GM18508 (cell line): Measurements from ENCODE around the gene CFHR5.
"Not testable (repeated sequence)": the region's sequence is repeated elsewhere in the genome, so short reads cannot be mapped to it uniquely, and the experiment has no call there.

Experiments
- ATAC-seq: cut with Tn5 transposase; IDR thresholded peaks from one replicate; pipeline ENCODE4 v1.9.1; 2021; ENCODE audit warnings: moderate number of reproducible peaks; ENCODE audit not compliant: insufficient read depth, unreplicated experiment

CFHR5 gene

DNA sequence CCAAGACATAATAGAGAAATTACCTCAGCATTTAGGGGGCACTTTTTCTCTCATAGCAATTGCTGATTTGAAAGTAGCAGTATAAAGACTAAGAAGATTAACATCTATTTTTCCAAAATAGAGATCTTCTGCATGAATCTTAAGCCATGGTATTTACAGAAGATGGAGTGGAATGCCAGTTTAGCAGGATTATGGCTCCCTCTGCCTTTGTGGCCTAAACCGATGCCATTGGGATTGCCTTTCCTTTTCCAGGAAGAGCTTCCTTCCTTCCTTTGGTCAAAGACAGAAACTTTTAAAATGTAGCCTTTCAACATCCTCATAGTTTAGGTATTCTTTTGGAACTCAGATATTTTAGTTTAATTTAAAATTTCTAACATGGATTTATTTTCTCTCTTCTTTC is 39.4 kb downstream of the CFHR5 start:
- ATAC-seq = no peak

- ATAC-seq = no peak
Observed at GRCh38 chr1:197017558-197018146, 40.3 kb downstream of the CFHR5 start.

- no peak for ATAC-seq
Observed at GRCh38 chr1:197021716-197022115, 44.4 kb downstream of the CFHR5 start.

- no peak for ATAC-seq
Observed at GRCh38 chr1:197024460-197024859, 47.1 kb downstream of the CFHR5 start.

DNA sequence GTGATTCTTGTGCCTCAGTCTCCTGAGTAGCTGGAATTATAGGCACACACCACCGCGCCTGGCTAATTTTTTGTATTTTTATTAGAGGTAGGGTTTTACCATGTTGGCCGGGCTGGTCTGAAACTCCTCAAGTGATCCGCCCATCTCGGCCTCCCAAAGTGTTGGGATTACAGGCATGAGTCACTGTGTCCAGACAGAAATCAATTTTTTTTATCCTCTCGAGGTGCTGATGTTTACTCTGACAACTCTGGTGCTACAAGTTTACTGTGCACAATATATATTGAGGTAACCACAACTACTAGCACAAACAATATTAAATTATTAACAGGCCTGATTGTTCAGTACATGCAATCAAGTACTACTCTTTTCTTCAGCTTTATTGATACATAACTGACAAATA is 50.0 kb downstream of the CFHR5 start:
- ATAC-seq = no peak

- no peak for ATAC-seq
Observed at GRCh38 chr1:197029749-197030148, 52.4 kb downstream of the CFHR5 start.

GRCh38 chr1:197034631-197035339 is 57.4 kb downstream of the CFHR5 start:
- not testable (repeated sequence) for ATAC-seq

DNA sequence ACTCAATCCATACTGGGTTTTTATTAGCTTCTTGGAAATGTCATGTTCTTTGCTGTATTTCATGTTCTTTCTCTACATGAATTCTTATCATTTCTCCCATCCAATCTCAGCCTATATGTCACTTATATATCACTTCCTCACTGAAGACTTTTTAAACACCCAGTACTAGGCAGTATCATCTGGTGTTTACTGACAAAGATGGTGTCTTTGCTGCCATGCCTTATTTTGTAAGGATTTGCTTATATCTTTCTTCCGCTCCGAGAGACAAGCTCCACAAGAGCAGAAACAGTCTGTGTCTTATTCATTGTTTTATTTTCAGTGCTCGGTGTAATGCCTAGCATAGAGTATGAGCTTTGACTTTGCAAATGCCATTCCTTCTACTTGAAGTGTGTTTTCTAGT is 59.5 kb downstream of the CFHR5 start:
- no peak for ATAC-seq

- ATAC-seq = peak; percentile 61
Observed at GRCh38 chr1:197041486-197042353, 64.4 kb downstream of the CFHR5 start.

DNA sequence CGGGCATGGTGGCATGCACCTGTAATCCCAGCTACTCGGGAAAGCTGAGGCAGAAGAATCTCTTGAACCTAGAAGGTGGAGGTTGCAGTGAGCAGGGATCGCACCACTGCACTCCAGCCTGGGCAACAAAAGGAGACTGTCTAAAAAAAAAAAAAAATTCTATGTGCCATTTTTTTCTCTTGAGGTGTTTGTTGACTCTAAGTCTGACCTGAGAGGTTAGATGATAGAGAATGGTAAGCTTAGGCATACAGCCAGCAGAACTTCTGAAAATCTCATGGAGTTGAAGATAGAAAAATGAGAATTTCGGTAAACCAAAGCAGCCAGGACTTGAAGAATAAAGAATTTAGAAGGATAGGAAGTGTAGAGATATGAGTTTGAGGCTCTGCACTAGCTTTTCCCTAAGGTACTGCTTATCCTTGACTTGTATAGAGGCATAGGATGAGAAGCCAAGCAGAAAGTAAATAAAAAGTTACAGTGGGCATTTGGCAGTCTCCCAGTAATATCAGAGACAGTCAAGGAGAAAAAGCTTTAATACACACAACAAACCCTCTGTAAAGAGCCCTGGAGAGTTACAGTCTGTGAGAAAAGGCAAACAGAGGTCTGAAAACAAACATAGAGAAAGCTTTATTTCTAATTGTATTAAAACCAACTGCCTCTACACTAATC is 65.5 kb downstream of the CFHR5 start:
- ATAC-seq = no peak

- ATAC-seq = no peak
Observed at GRCh38 chr1:197049100-197049499, 71.7 kb downstream of the CFHR5 start.
